Keratinocyte (primary cell): Measurements from ENCODE around the gene FBXW5. TPM values are rescaled to one million over a fixed set of nuclear protein-coding genes. Genes with fewer than 3 reads are reported as not detected.
A peak's percentile ranks its signal among the peaks of the same experiment; 100 is the strongest.

Source experiments
- DNase-seq: peaks from one replicate; pipeline ENCODE4 v3.0.0-alpha.2; 2011; ENCODE audit warnings: low read depth, missing footprints, low spot score
- FAIRE-seq: peaks from 2 replicates; lab custom pipeline; 2011; peaks lifted over from hg19 to GRCh38; lab: Jason Lieb, UNC
- H2AFZ ChIP-seq: 2 replicates; pipeline ENCODE4 v1.6.0; 2012; ENCODE audit warnings: low read length, control low read depth, inconsistent platforms; ENCODE audit not compliant: control insufficient read depth
- H3K27ac ChIP-seq: 2 replicates; pipeline ENCODE4 v1.5.1; 2011; ENCODE audit warnings: low read length; ENCODE audit not compliant: control insufficient read depth, insufficient read depth
- H3K27me3 ChIP-seq: 3 replicates; pipeline ENCODE4 v1.6.0; 2011; ENCODE audit warnings: low read length; ENCODE audit not compliant: control insufficient read depth, insufficient read depth; ENCODE audit errors: extremely low read depth
- H3K36me3 ChIP-seq, 2 experiments: 2 replicates in 1 of 2; 3 replicates in 1 of 2; pipeline ENCODE4 v1.5.1; 2011; ENCODE audit warnings: low read length in 2 of 2, mild to moderate bottlenecking in 1 of 2; ENCODE audit not compliant: control insufficient read depth in 2 of 2, insufficient read depth in 2 of 2; ENCODE audit errors: extremely low read depth in 1 of 2
- H3K4me1 ChIP-seq: 3 replicates; pipeline ENCODE4 v1.5.1; 2011; ENCODE audit warnings: low read length; ENCODE audit not compliant: control insufficient read depth, insufficient read depth; ENCODE audit errors: extremely low read depth
- H3K4me2 ChIP-seq: 3 replicates; pipeline ENCODE4 v1.6.0; 2011; ENCODE audit warnings: low read depth, low read length; ENCODE audit not compliant: control insufficient read depth, insufficient read depth; ENCODE audit errors: extremely low read depth
- H3K4me3 ChIP-seq, 3 experiments: fragments of 200-600 bp in 1 of 3; sonication (generic) in 1 of 3; 2 replicates in 2 of 3; 3 replicates in 1 of 3; pipeline ENCODE4 v1.5.1; 2011 to 2016; ENCODE audit warnings: low read length in 3 of 3, mild to moderate bottlenecking in 3 of 3, control low read depth in 2 of 3, inconsistent platforms in 1 of 3, low read depth in 1 of 3, mixed read lengths in 1 of 3, mixed run types in 1 of 3, moderate library complexity in 1 of 3; ENCODE audit not compliant: control insufficient read depth in 2 of 3, insufficient read depth in 2 of 3; ENCODE audit errors: extremely low read depth in 1 of 3
- H3K79me2 ChIP-seq: 2 replicates; pipeline ENCODE4 v1.6.0; 2012; ENCODE audit warnings: low read length; ENCODE audit not compliant: control insufficient read depth, insufficient read depth
- H3K9ac ChIP-seq: 3 replicates; pipeline ENCODE4 v1.6.0; 2011; ENCODE audit warnings: low read length; ENCODE audit not compliant: control insufficient read depth, insufficient read depth; ENCODE audit errors: extremely low read depth
- H3K9me1 ChIP-seq: 3 replicates; pipeline ENCODE4 v1.6.0; 2011; ENCODE audit warnings: low read length; ENCODE audit not compliant: control insufficient read depth, insufficient read depth; ENCODE audit errors: extremely low read depth
- H3K9me3 ChIP-seq: 2 replicates; pipeline ENCODE4 v1.5.1; 2012; ENCODE audit warnings: low read depth, low read length; ENCODE audit not compliant: control insufficient read depth
- H4K20me1 ChIP-seq: 3 replicates; pipeline ENCODE4 v1.6.0; 2011; ENCODE audit warnings: low read length; ENCODE audit not compliant: control insufficient read depth, insufficient read depth; ENCODE audit errors: extremely low read depth
- EZH2 ChIP-seq: IDR thresholded peaks from one replicate; pipeline ENCODE4 v1.6.1; 2012; ENCODE audit warnings: inconsistent platforms, mild to moderate bottlenecking, low read length, moderate library complexity
- dilution Hi-C: fragments of 300-500 bp; cut with MboI; formaldehyde crosslinking; loops from one replicate; pipeline ENCODE4 v1.7.0; 2020; ENCODE audit warnings: low sequenced_read_pairs; ENCODE audit not compliant: extremely low pct_ligation_motif_present
- polyA plus RNA-seq, 5 experiments: library from polyadenylated mRNA; depleted of rRNA in 3 of 5; stranded (reverse) in 3 of 5; stranded (forward) in 1 of 5; unstranded in 1 of 5; fragments of >200 nt; gene quantifications; 1 replicate in 1 of 5; 2 replicates in 3 of 5; 3 replicates in 1 of 5; pipeline versions ENCODE4 v1.2.1 to v1.2.3, GENCODE V29; 2011 to 2012; ENCODE audit warnings: missing spikeins in 2 of 5, low read depth in 1 of 5, low replicate concordance in 1 of 5
- TF ChIP-seq, protein P1 (sequence below), 3 experiments: IDR thresholded peaks in 1 of 3; conservative IDR thresholded peaks in 1 of 3; optimal IDR thresholded peaks in 1 of 3; 2 replicates in 2 of 3; 3 replicates in 1 of 3; pipeline versions ENCODE3 to v1.5.1; 2011; ENCODE audit warnings: low read length in 3 of 3, mild to moderate bottlenecking in 3 of 3, moderate library complexity in 2 of 3, control low read depth in 1 of 3, inconsistent platforms in 1 of 3; ENCODE audit not compliant: insufficient read depth in 2 of 3; ENCODE audit errors: extremely low read depth in 1 of 3

FBXW5 gene
- polyA plus RNA-seq, 1 donor (not counting 4 experiments of a cell fraction or from before 2014, with no cell fraction given): 23.0 TPM

DNA sequence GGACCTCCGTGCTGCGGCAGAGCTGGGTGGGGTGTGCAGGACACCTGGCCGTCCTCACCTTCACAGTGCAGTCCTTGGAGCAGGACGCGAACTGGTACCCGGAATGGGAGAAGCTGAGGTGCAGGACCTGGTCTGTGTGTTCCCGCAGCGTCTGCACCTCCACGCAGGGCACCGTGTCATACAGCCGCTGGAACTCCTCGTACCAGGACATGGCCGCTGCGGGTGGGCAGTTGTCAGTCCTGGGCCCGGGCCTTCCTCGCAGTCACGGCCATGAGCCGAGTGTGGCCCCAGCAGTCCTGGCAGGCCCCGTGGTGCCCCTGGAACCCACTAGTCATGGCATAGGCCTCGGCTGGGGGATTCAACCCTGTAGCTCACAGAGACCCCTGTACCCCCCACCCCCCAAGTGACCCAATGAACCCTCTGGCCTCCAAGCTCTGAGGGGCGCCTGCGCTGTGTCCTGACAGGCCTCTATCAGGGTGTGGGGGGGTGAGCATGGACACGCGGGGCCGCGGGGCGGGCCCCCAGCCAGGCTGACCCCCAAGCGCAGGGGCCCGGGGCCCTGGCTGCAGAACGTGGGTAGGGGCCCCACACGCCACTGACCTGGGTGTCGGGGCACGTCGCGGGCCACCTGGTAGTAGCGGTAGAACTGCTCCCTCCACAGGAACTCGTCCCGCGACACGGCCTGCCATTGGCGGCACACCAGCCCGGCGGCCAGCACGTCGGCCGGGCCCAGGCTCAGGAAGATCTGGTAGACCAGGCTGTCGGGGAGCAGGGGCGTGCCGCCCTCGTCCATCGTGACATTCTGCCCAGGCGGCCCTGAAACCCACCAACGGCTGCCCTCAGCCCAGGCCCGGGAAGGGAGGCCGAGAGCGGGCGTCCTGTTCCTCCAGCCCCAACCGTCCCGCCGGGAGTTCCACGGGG, 987 bp downstream of the FBXW5 start:
- no peak for TF ChIP-seq EZH2
- TF ChIP-seq, protein P1, sequence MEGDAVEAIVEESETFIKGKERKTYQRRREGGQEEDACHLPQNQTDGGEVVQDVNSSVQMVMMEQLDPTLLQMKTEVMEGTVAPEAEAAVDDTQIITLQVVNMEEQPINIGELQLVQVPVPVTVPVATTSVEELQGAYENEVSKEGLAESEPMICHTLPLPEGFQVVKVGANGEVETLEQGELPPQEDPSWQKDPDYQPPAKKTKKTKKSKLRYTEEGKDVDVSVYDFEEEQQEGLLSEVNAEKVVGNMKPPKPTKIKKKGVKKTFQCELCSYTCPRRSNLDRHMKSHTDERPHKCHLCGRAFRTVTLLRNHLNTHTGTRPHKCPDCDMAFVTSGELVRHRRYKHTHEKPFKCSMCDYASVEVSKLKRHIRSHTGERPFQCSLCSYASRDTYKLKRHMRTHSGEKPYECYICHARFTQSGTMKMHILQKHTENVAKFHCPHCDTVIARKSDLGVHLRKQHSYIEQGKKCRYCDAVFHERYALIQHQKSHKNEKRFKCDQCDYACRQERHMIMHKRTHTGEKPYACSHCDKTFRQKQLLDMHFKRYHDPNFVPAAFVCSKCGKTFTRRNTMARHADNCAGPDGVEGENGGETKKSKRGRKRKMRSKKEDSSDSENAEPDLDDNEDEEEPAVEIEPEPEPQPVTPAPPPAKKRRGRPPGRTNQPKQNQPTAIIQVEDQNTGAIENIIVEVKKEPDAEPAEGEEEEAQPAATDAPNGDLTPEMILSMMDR (optimal IDR thresholded peaks at IDR 0.05 in 1 of 3, IDR thresholded peaks at IDR 0.05 in 1 of 3, conservative IDR thresholded peaks at IDR 0.05 in 1 of 3; ENCODE audit: extremely low read depth in 1 of 3, insufficient read depth in 2 of 3, low read length in 3 of 3): no peak
- Histone ChIP-seq H3K9me3 (no peaks in the 10 kb centered on the region), H2AFZ (no peak overlapping the region), H3K27ac (peak overlapping the region; percentile 67), H3K36me3 (peaks cover 15 to 27% of the 10 kb centered on the region in 2 experiments), H3K79me2 (peaks cover 31% of the 10 kb centered on the region), H4K20me1 (no peaks in the 10 kb centered on the region), H3K9ac (peak overlapping the region; percentile 80), H3K4me3 (peak overlapping the region; percentile 73 to 87 (median 85)), H3K4me1 (peaks cover 14% of the 10 kb centered on the region), H3K9me1 (no peaks in the 10 kb centered on the region), H3K27me3 (no peaks in the 10 kb centered on the region), H3K4me2 (peak overlapping the region; percentile 83)
- dilution Hi-C loops: loop anchor here (25.0 kb wide), 1 partner anchor 131 kb away; the partner anchor contains the start of gene RABL6
- DNase-seq (no peak), FAIRE-seq (no peak)

DNA sequence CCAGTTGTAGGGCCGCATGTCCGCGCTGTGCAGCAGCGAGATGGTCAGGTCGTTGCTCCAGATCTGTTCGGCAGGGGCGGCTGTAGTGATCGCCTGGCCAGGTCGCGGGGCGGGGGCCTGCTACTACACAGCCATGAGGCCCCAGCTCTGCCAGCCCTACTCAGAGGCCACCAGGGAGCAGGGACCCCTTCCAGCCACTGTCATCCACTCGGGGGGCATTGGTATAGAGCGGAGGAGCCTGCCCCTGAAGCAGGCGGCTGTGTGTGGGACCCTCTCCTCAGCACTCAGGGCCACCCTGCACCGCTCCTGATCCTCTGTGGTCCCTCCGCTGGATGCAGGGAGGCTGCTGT, 1.7 kb downstream of the FBXW5 start:
- peak overlapping the region; percentile 83 for H3K4me2 ChIP-seq
- H3K27me3 ChIP-seq: no peaks in the 10 kb centered on the region
- H3K9me1 ChIP-seq: no peaks in the 10 kb centered on the region
- TF ChIP-seq, protein P1 (optimal IDR thresholded peaks at IDR 0.05 in 1 of 3, IDR thresholded peaks at IDR 0.05 in 1 of 3, conservative IDR thresholded peaks at IDR 0.05 in 1 of 3; ENCODE audit: extremely low read depth in 1 of 3, insufficient read depth in 2 of 3, low read length in 3 of 3): no peak
- TF ChIP-seq EZH2: no peak
- H3K36me3 ChIP-seq: peaks cover 15 to 27% of the 10 kb centered on the region in 2 experiments
- no peak overlapping the region for H2AFZ ChIP-seq
- H3K4me1 ChIP-seq: peaks cover 8% of the 10 kb centered on the region
- peak overlapping the region in 2 of 3 experiments; percentile 73 to 87 for H3K4me3 ChIP-seq
- FAIRE-seq: no peak
- no peaks in the 10 kb centered on the region for H3K9me3 ChIP-seq
- DNase-seq: no peak
- H3K79me2 ChIP-seq: peaks cover 31% of the 10 kb centered on the region
- no peaks in the 10 kb centered on the region for H4K20me1 ChIP-seq
- no peak overlapping the region for H3K9ac ChIP-seq
- dilution Hi-C loops: loop anchor here (25.0 kb wide), 1 partner anchor 131 kb away; the partner anchor contains the start of gene RABL6
- no peak overlapping the region for H3K27ac ChIP-seq
